Measurements from ENCODE around the gene TSR1.

DNA sequence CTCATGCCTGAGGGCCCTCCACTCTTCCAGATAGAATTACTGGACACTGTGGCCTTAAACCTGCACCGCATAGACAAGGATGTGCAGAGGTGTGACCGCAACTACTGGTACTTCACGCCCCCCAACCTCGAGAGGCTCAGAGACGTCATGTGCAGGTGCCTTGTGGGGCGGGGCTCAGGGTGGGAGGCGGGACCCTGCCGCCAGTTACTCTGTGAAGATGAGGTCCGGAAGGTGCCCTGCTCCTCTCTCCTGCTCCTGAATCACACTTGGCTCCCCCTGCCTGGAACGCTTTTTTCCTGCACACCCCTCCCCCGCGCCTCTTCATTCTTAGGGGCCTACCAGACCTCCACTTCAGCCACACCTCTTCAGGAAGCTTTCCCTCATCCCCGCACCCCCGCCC is 39.9 kb upstream of the TSR1 start:
- TF ChIP-seq SUZ12 (IDR thresholded peaks at IDR 0.05) (no peak), FOXM1 (IDR thresholded peaks at IDR 0.05; ENCODE audit: borderline replicate concordance) (no peak)

Measured in HEK293T (cell line).